GM18511 (cell line): Measurements from ENCODE around the gene KCNK3.

Experiments
- ATAC-seq: cut with Tn5 transposase; IDR thresholded peaks from one replicate; pipeline ENCODE4 v1.9.1; 2021; ENCODE audit warnings: mild to moderate bottlenecking, moderate library complexity; ENCODE audit not compliant: unreplicated experiment

The KCNK3 gene

GRCh38 chr2:26772064-26773001 is 79.8 kb downstream of the KCNK3 start:
- ATAC-seq: no peak

- no peak for ATAC-seq
Measured at GRCh38 chr2:26776195-26776800, 83.8 kb downstream of the KCNK3 start.

GRCh38 chr2:26778098-26778497 is 85.6 kb downstream of the KCNK3 start:
- ATAC-seq: no peak

GRCh38 chr2:26778507-26778906 is 86.0 kb downstream of the KCNK3 start:
- ATAC-seq: no peak

- ATAC-seq: no peak
Measured at GRCh38 chr2:26780203-26780760, 87.8 kb downstream of the KCNK3 start.
